GM19099 (cell line): ENCODE results near the gene GUCA2B.

Source experiments
- POLR2A ChIP-seq: IDR thresholded peaks from 3 replicates; pipeline ENCODE4 v1.6.1; 2011; ENCODE audit warnings: low read depth; ENCODE audit not compliant: insufficient read length; ENCODE audit errors: extremely low read depth

GUCA2B gene

DNA sequence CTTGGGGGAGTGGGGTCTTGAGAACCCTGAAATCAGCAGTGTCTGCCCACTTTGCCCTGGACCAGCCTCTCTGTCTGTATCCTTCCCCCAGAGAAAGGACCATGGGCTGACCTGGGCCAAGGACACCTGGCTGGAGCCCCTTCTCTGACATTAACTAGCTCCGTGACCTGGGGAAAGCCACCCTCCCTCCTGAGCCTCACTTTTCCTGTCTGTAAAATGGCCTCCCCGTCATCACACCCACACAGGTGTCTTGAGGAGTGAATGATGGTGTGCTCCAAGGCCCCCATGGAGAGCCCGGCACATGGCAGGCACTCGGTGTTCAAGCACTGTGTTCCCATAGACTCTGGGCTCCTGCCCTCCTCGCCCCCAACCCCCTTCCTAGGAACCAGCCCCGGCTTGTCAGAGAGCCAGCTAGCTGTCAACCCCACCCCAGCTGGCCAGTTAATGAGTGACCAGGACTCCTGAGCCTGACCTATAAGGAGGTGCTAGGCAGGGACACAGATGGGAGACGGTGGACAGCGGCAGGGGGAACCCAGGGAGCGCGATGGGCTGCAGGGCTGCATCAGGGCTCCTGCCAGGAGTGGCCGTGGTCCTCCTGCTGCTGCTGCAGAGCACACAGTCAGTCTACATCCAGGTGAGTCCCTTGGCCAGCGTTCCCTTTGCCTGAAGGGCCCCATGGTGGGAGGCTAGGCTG, at the start of gene GUCA2B:
GUCA2B (plus strand) TSS at position 504 of the 694 bp plus-strand sequence; CDS start at position 545, 41 bp downstream.
- TF ChIP-seq POLR2A: no peak

DNA sequence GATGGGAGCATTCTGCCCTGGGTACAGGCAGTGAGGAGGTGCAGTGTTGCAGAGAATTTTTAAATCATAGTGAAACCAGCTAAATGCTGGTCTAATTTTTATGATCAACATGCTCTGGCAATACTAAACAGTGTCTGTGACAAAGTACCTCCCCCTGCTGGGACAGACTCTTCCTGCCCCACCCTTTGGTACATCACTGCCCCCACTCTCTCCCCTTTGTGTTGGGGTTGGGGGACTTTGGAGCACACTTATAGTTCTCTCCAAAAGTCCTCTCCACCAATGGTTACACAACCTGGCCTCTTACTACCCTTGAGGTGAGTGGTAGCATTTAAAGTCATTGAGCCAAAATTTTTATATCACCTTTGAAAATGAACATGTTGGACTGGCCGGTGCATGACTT, 48.2 kb upstream of the GUCA2B start:
- TF ChIP-seq POLR2A: no peak

DNA sequence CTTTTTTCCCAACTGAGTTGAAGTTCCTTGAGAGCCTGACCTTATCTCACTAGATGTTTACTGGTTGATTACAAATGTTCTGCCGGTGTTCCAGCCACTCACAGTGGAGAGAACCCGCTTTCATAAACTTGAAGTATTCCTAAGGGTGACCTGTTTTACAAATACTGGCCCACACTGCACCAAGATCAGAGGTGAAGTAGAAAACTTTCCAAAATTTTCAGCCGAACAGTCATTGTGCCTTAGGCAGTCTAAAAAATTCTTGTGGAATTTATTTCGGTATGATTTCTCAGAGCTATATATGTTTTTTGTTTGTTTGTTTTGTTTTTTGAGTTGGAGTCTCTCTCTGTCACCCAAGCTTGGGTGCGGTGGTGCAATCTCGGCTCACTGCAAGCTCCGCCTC, 44.9 kb upstream of the GUCA2B start:
- no peak for TF ChIP-seq POLR2A

DNA sequence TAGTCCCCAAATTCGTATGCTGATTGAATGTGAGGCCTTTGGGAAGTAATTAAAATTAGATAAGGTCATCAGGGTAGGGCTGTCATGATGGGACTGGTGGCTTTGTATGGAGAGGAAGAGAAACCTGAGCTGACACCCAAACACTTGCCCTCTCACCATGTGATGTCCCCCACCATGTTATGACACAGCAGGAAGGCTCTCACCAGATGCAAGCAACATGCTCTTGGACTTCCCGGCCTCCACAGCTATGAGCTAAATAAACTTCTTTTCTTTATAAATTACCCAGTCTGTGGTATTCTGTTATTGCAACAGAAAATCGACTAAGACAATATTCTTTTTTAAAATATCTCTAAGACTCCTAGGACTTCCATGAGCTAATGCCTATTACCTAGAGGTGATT, 43.6 kb upstream of the GUCA2B start:
- TF ChIP-seq POLR2A: no peak

DNA sequence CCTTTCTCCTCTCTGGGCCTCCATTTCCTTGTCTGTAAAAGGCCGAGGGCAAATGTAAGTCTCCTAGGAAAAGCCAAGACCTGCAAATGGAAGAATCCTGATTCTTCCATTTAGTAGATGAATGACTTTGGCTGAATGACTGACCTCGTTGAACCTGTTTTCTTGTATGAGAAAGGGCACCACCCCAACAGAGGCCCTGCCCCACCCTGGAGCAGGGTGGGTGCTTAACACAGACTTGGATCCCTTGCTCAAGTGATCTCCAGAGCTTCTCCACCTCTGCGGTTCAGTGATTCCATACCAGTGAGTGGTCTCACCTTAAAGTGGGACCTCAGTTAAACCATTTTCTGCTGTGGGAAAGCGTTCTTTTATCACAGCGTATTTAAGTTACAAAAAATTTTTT, 39.0 kb upstream of the GUCA2B start:
- no peak for TF ChIP-seq POLR2A

DNA sequence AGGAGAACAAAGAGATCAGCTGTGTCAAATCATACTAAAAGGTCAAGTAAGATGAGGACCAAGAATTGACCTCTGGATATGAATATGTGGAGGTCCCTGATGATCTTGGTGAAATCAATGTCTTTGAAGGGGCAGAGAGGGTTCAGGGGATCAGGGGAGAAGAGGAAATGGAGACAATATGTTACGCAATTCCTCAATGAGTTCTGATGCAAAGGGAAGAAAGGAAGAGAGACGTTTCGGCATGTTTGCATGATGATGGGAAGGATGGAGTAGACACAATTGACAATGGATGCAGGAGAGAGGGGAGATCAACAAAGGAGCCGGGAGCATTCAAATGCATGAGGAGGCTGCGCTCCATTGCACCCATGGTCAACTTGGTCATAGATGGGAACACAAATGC, 36.0 kb upstream of the GUCA2B start:
- no peak for TF ChIP-seq POLR2A

DNA sequence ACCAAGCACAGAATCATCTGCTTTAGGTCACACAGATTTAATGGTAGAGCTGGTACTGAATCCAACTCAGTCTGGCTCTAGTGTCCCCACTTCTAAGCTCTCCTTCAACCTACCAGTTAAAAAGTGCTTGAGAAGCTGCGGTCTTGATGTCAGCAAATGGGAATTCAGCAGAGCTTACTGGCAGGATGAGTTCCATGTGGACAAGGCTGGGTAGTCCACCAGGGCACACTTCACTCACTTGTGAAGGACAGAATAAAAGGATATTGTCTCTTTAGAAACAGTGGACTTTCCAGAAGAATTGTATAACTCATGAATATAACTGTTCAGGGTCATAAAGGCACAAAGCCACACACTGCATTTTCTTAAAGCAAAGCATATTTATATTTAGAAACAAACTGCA, 35.1 kb upstream of the GUCA2B start:
- no peak for TF ChIP-seq POLR2A

DNA sequence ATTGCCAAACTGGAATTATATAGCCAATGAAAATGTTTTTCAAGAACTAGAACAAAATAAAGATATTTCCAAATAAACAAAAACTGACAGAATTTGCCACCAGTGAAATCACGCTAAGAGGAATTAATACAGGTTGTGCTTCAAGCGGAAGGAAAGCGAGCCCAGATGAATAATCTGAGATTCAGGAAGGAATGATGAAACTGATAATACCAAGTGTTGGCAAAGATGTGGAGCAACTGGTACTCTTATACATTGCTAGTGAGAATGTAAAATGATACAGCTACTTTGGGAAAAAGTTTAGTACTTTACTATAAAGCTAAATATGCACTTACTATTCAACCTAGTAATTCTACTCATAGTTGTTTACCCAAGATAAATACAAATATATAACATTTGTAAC, 30.8 kb upstream of the GUCA2B start:
- TF ChIP-seq POLR2A: no peak

DNA sequence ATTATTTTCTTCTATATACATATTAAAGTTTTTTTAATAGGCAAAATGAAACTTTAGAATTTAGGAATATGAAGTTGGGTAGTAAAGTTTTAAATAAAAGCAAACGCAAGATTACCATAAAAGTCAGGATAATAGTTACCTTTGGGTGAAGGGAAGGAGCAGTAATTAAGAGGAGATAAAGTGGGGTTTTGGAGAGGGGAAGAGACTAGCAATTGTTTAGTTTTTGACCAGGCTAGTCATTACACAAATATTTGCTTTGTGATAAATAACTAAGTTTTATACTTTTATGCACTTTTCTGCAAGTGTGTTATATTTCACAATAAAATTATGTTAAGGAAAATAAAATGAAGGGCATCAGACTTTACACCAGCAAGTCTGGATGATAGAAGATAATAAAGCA, 27.7 kb upstream of the GUCA2B start:
- TF ChIP-seq POLR2A: no peak

DNA sequence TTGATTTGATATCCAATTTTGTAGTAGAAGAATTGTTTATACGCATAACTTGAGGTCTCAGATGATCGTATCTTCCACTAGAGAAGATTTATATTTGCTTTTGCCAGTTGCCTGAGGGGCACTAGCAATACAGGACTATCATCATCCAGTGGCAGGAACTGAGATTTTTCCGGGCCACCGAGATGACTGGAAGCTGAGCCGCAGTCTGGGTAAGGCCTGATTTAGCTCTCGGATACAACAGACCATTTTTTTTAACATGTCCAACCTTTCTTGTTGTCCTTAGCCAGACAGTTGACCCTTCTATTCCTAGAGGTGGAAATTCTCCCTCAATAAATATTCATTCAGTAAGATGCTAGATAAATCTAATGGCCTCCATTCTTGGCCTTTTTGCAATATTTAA, 25.4 kb upstream of the GUCA2B start:
- TF ChIP-seq POLR2A: no peak

DNA sequence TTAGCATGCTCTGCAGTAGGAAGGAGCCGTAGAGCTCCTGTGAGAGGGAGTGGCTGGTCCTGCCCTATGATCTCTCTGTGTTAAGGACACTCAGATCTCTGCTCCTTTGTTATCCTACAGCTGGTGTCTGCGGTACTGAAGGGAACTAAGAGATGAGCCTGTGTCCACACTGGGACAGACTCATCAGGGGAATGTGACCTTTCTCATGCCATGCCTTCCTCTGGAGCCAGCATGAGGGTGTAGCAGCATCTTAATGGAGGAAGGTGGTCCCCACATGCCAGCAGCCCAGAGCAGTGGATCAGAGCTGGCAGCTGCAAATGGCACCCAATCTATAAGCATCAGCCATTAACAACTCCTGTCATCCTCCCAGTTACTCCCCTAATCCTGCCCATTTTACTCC, 24.7 kb upstream of the GUCA2B start:
- TF ChIP-seq POLR2A: no peak

DNA sequence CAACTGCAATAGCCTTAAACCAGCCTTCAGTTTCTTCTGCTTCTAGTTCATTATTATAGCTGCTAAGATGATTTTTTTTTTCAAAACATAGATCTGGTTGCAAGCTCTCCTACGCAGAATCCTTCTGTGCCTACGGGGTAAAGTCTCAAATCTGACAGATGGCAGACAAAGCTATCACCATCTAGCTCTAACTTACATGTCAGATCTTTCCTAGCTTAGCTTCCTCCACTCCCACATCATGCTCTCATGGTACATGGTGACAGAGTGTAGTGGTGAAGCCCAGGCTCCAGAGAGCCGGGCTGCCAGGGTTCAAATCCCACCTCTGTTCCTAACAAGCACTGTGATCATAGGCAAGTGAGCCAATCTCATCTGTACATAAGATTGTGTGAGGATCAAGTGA, 24.2 kb upstream of the GUCA2B start:
- no peak for TF ChIP-seq POLR2A

DNA sequence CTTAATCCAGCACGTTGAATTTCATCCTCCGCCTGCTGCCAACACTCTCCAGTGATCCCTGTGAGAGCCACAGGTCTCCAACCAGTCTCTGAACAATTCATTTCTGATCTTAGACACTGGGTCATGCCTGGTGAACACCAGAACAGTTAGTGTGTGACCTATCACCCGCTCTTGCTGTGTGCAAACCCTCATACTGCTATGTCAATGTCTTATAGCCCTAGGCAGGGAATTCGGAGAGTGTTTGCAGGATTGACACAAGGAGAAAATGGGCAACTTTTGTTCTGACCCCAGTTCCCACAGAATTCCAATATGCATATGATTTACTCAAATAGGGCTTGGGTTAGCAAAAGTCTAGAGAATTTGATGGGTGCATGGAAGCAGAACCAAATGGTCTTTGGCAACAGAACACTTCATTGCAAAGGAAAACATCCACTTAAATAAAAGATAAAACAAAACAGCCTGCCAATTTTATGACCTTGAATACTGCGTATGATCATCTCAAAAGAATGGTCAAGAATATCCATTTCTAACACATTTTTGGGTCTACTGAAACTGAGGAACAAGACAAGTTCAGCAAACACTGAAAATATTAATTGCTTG, 23.0 kb upstream of the GUCA2B start:
- TF ChIP-seq POLR2A: no peak

DNA sequence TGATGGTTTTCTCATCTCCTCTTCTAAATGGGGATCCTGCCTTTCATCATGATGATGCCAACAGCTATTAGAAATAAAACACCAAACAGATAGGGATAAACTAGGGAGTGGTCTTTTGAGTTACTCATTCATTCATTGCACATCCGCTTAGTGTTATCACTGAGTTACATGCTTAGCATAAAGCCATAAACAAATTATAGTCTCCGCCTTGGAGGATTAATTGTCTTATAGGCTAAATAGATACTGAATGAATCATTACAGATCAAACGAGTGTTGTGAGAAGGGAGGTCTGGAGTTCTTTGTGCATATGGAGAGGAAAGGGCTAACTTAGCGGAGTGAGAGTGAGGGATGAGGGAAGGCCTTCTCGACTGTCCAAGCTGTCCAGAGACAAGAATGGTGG, 19.8 kb upstream of the GUCA2B start:
- no peak for TF ChIP-seq POLR2A

DNA sequence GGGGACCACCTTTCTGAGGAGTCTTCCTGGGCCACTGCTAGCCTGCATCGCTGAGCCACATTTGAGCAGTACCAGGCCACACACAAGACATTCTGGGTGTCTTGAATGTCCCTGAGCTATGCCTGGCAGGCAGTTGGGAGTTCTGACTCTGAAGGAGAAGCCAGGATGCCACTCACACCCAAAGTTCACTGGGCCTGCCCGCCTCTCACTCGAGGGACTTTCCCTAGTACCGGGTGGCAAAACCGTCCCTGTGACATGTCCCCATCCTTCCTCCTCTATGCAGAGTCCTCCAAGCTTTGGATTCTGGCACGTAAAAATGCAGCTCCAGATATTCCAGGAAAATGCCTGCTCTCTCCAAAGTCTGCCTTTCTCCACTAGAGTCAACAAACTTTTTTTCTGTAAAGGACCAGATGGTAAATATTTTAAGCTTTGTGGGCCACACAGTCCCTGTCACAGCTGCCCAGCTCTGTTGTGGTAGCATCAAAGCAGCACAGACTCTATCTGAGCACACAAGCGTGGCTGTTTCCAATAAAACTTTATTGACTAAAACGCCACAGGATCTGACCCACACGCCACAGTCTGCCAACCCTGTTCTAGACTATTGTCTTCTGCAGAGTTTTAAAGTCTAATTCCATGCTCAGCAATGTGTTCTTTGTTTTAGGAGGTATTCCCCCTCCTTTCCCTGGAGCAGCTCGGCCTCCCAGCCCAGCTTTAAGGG, 19.2 kb upstream of the GUCA2B start:
- TF ChIP-seq POLR2A: no peak

DNA sequence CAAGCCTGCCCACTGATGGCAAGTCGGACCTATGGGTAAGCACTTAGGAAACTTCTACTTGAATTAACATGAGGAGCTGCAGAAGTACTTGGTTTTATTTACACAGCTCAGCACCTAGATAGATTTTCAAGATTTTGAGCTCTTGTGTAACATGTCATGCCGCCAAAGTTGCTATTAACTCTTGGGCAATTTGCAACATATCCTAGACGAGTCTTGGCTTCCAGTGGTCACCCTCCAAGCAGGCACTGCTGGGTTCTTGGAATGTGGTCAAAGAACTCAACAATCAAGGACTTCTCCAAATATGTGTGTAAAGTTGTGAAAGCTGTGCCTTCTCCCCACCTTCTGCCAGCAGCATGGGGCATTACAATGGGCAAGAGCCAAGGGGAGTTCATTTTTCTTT, 17.8 kb upstream of the GUCA2B start:
- no peak for TF ChIP-seq POLR2A
